Measurements from ENCODE around the gene MDM4.

- TF ChIP-seq, protein P1, sequence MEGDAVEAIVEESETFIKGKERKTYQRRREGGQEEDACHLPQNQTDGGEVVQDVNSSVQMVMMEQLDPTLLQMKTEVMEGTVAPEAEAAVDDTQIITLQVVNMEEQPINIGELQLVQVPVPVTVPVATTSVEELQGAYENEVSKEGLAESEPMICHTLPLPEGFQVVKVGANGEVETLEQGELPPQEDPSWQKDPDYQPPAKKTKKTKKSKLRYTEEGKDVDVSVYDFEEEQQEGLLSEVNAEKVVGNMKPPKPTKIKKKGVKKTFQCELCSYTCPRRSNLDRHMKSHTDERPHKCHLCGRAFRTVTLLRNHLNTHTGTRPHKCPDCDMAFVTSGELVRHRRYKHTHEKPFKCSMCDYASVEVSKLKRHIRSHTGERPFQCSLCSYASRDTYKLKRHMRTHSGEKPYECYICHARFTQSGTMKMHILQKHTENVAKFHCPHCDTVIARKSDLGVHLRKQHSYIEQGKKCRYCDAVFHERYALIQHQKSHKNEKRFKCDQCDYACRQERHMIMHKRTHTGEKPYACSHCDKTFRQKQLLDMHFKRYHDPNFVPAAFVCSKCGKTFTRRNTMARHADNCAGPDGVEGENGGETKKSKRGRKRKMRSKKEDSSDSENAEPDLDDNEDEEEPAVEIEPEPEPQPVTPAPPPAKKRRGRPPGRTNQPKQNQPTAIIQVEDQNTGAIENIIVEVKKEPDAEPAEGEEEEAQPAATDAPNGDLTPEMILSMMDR (IDR thresholded peaks at IDR 0.05): no peak
- TF ChIP-seq POLR2A (IDR thresholded peaks at IDR 0.05; ENCODE audit: low read length) (no peak), CEBPB (IDR thresholded peaks at IDR 0.05) (no peak), HOXB13 (CRISPR knock-in tag; IDR thresholded peaks at IDR 0.05; ENCODE audit: low read depth) (no peak), MYC (IDR thresholded peaks at IDR 0.05; ENCODE audit: borderline replicate concordance, low read length) (no peak), RCOR1 (IDR thresholded peaks at IDR 0.05; ENCODE audit: low read depth, low read length) (no peak), RAD21 (conservative IDR thresholded peaks at IDR 0.05 in 1 of 2, IDR thresholded peaks at IDR 0.05 in 1 of 2) (no peak), CHD2 (IDR thresholded peaks at IDR 0.05; ENCODE audit: low read length, partially characterized antibody) (no peak), HOXA7 (CRISPR knock-in tag; IDR thresholded peaks at IDR 0.05) (no peak)
- TF ChIP-seq, protein P2, sequence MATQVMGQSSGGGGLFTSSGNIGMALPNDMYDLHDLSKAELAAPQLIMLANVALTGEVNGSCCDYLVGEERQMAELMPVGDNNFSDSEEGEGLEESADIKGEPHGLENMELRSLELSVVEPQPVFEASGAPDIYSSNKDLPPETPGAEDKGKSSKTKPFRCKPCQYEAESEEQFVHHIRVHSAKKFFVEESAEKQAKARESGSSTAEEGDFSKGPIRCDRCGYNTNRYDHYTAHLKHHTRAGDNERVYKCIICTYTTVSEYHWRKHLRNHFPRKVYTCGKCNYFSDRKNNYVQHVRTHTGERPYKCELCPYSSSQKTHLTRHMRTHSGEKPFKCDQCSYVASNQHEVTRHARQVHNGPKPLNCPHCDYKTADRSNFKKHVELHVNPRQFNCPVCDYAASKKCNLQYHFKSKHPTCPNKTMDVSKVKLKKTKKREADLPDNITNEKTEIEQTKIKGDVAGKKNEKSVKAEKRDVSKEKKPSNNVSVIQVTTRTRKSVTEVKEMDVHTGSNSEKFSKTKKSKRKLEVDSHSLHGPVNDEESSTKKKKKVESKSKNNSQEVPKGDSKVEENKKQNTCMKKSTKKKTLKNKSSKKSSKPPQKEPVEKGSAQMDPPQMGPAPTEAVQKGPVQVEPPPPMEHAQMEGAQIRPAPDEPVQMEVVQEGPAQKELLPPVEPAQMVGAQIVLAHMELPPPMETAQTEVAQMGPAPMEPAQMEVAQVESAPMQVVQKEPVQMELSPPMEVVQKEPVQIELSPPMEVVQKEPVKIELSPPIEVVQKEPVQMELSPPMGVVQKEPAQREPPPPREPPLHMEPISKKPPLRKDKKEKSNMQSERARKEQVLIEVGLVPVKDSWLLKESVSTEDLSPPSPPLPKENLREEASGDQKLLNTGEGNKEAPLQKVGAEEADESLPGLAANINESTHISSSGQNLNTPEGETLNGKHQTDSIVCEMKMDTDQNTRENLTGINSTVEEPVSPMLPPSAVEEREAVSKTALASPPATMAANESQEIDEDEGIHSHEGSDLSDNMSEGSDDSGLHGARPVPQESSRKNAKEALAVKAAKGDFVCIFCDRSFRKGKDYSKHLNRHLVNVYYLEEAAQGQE (IDR thresholded peaks at IDR 0.05): no peak
These were observed 40.4 kb upstream of the MDM4 start for GRCh38 chr1:204475656-204476432.

Data from A549 (cell line).